ENCODE results near the gene UBE2Z.

DNA sequence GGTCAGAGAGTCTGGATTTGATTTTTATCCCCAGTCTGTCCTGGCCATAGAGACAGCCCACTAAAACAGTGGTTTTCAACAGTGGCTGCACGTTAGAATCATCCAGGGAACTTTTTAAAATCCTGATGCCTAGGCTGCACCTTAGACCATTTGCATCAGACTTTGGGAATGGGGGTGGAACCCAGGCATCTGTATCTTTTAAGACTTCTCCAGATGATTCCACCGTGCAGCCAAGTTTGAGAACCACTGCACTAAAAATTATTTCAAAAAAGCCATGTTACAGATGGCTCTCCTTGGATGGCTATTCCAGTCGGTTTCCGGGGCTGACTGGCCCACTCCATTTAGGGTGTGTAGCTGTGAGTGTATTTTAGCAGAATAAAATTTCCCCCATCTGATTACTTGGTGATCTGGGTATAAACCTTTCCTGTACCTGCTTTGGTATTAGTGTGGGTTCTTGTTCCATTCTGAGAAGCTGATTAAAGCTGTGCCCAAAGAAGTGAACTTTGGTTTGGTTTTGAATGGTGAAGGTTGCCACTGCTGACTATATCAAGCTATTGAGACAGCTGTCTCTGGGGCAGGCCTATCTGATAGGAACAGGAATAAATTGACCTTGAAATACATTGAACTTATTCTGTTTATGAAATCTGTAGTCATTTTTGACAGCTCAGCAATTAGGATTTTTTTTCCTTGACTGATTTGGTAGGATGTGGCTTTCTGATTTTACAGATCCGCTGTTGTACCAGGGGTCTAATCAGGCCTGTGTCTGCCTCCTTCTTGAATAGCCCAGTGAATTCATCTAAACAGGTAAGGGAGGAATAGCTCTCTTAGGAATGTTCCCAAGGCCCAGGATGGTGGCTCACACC is 14.3 kb upstream of the UBE2Z start:
- TF ChIP-seq, protein P1, sequence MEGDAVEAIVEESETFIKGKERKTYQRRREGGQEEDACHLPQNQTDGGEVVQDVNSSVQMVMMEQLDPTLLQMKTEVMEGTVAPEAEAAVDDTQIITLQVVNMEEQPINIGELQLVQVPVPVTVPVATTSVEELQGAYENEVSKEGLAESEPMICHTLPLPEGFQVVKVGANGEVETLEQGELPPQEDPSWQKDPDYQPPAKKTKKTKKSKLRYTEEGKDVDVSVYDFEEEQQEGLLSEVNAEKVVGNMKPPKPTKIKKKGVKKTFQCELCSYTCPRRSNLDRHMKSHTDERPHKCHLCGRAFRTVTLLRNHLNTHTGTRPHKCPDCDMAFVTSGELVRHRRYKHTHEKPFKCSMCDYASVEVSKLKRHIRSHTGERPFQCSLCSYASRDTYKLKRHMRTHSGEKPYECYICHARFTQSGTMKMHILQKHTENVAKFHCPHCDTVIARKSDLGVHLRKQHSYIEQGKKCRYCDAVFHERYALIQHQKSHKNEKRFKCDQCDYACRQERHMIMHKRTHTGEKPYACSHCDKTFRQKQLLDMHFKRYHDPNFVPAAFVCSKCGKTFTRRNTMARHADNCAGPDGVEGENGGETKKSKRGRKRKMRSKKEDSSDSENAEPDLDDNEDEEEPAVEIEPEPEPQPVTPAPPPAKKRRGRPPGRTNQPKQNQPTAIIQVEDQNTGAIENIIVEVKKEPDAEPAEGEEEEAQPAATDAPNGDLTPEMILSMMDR (IDR thresholded peaks at IDR 0.05; ENCODE audit: low read length): no peak
- TF ChIP-seq EZH2 (optimal IDR thresholded peaks at IDR 0.05; ENCODE audit: low read depth, low read length) (no peak), EZH2phosphoT487 (IDR thresholded peaks at IDR 0.05; ENCODE audit: low read length) (no peak)
